Epithelial cell of proximal tubule (primary cell): ENCODE results near the gene PTPRN2. TPM values are rescaled to one million over a fixed set of nuclear protein-coding genes. Genes with fewer than 3 reads are reported as not detected.

Experiments
- DNase-seq: peaks from one replicate; pipeline ENCODE4 v3.0.0-alpha.2; 2011; ENCODE audit warnings: low read depth
- H3K4me3 ChIP-seq: 2 replicates; pipeline ENCODE4 v1.5.1; 2011; ENCODE audit warnings: low read depth, mild to moderate bottlenecking, low read length
- total RNA-seq: library from RNA; depleted of rRNA; stranded (reverse); fragments of >200 nt; gene quantifications from 2 replicates; pipeline ENCODE4 v1.2.3, GENCODE V29; 2015
- TF ChIP-seq, protein P1 (sequence below): conservative IDR thresholded peaks from 2 replicates; pipeline ENCODE4 v1.5.1; 2012; ENCODE audit warnings: low read depth, mild to moderate bottlenecking, low read length

PTPRN2 gene
- total RNA-seq, 1 donor from 2014 or later: 2.8 TPM

GRCh38 chr7:157867685-157868305, 719.8 kb downstream of the PTPRN2 start:
- no peak overlapping the region for H3K4me3 ChIP-seq
- TF ChIP-seq, protein P1, sequence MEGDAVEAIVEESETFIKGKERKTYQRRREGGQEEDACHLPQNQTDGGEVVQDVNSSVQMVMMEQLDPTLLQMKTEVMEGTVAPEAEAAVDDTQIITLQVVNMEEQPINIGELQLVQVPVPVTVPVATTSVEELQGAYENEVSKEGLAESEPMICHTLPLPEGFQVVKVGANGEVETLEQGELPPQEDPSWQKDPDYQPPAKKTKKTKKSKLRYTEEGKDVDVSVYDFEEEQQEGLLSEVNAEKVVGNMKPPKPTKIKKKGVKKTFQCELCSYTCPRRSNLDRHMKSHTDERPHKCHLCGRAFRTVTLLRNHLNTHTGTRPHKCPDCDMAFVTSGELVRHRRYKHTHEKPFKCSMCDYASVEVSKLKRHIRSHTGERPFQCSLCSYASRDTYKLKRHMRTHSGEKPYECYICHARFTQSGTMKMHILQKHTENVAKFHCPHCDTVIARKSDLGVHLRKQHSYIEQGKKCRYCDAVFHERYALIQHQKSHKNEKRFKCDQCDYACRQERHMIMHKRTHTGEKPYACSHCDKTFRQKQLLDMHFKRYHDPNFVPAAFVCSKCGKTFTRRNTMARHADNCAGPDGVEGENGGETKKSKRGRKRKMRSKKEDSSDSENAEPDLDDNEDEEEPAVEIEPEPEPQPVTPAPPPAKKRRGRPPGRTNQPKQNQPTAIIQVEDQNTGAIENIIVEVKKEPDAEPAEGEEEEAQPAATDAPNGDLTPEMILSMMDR: no peak
- no peak for DNase-seq

DNA sequence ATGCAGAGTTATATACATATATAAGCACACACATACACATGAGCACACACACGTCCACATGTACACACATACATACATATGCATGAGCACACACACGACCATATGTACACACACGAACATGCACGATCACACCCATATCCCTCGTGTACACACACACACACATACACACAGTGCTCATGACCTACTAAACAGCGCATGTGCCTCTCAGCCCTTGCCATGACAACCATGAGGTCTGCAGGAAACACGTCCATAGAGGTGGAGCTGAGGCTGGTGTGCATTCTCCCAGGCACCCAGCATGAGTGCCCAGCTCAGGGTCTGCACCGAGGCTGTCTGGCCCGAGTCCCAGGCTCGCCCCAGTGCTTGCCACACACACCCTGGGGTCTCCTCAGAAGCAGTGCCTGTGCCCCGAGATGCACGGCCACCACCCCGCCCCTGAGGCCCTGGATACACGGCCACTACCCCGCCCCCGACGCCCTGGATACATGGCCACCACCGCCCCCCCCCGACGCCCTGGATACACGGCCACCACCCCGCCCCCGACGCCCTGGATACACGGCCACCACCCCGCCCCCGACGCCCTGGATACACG, 721.2 kb downstream of the PTPRN2 start:
- TF ChIP-seq, protein P1: no peak
- DNase-seq: no peak
- H3K4me3 ChIP-seq: no peak overlapping the region

- DNase-seq: no peak
- H3K4me3 ChIP-seq: no peak overlapping the region
- TF ChIP-seq, protein P1: no peak
Measured at GRCh38 chr7:157865351-157866165, 722.1 kb downstream of the PTPRN2 start.

GRCh38 chr7:157864911-157865310, 722.7 kb downstream of the PTPRN2 start:
- DNase-seq: no peak
- TF ChIP-seq, protein P1: no peak
- no peak overlapping the region for H3K4me3 ChIP-seq

GRCh38 chr7:157863906-157864810, 723.5 kb downstream of the PTPRN2 start:
- TF ChIP-seq, protein P1: no peak
- DNase-seq: no peak
- no peak overlapping the region for H3K4me3 ChIP-seq

GRCh38 chr7:157863176-157863575, 724.4 kb downstream of the PTPRN2 start:
- no peak for DNase-seq
- TF ChIP-seq, protein P1: no peak

More at GRCh38 chr7:157863176-157863575, 724.4 kb downstream of the PTPRN2 start:
- no peak overlapping the region for H3K4me3 ChIP-seq
